Progenitor cell of endocrine pancreas (in vitro differentiated cells): ENCODE results near the gene KAZN. TPM values are rescaled to one million over a fixed set of nuclear protein-coding genes. Genes with fewer than 3 reads are reported as not detected.

Experiments
- DNase-seq: peaks from one replicate; pipeline ENCODE4 v3.0.0; 2021; ENCODE audit warnings: low spot score; ENCODE audit not compliant: unreplicated experiment
- H3K27ac Mint-ChIP-seq: 2 replicates; pipeline ENCODE4 v1.8.0; 2021; ENCODE audit warnings: mild to moderate bottlenecking, moderate library complexity, mixed read lengths
- H3K27me3 Mint-ChIP-seq: 2 replicates; pipeline ENCODE4 v1.8.0; 2021; ENCODE audit warnings: mixed read lengths
- H3K36me3 Mint-ChIP-seq: 2 replicates; pipeline ENCODE4 v1.8.0; 2022; ENCODE audit warnings: mixed read lengths; ENCODE audit not compliant: insufficient read depth
- H3K4me1 Mint-ChIP-seq: 2 replicates; pipeline ENCODE4 v1.8.0; 2021; ENCODE audit warnings: low read depth, mixed read lengths
- H3K4me3 Mint-ChIP-seq: 2 replicates; pipeline ENCODE4 v1.8.0; 2021; ENCODE audit warnings: low read depth, mild to moderate bottlenecking, moderate library complexity, mixed read lengths
- H3K9me3 Mint-ChIP-seq: 2 replicates; pipeline ENCODE4 v1.8.0; 2021; ENCODE audit warnings: low read depth, mixed read lengths
- total RNA-seq: library from RNA; stranded (reverse); gene quantifications from 2 replicates; pipeline ENCODE4 v1.2.1, GENCODE V29; 2021
- TF ChIP-seq, protein P1 (sequence below): fragments of 200-600 bp; sonication (generic); IDR thresholded peaks from one replicate; pipeline ENCODE4 v1.5.0; 2021; ENCODE audit warnings: antibody characterized with exemption, mild to moderate bottlenecking; ENCODE audit not compliant: unreplicated experiment

Gene KAZN
- total RNA-seq, 1 donor from 2014 or later = 12.9 TPM

DNA sequence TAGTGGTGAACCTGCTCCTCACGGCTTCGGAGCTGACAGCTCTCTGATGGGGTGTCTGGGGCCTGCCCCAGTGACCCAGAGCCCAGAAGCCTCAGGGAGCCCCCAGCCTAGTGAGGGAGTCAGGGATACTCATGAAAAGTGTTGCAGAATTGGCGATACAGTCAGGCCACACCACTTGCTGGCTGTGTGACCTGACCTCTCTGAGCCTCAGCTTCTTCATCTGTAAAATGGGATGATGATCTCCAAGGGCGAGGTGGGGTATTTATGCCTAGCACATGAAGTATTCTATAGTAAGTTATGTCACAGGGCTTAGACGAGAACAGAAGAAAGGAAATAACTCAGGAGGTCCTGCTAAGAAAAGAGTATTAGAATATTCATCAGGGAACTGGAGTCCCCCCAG, 556.7 kb downstream of the KAZN start:
- Mint-ChIP-seq H3K4me1 (peaks cover 28% of the 10 kb centered on the region), H3K4me3 (peak overlapping the region; percentile 55), H3K9me3 (no peaks in the 10 kb centered on the region), H3K36me3 (no peaks in the 10 kb centered on the region), H3K27me3 (peaks cover 25% of the 10 kb centered on the region), H3K27ac (no peak overlapping the region)
- no peak for DNase-seq
- TF ChIP-seq, protein P1, sequence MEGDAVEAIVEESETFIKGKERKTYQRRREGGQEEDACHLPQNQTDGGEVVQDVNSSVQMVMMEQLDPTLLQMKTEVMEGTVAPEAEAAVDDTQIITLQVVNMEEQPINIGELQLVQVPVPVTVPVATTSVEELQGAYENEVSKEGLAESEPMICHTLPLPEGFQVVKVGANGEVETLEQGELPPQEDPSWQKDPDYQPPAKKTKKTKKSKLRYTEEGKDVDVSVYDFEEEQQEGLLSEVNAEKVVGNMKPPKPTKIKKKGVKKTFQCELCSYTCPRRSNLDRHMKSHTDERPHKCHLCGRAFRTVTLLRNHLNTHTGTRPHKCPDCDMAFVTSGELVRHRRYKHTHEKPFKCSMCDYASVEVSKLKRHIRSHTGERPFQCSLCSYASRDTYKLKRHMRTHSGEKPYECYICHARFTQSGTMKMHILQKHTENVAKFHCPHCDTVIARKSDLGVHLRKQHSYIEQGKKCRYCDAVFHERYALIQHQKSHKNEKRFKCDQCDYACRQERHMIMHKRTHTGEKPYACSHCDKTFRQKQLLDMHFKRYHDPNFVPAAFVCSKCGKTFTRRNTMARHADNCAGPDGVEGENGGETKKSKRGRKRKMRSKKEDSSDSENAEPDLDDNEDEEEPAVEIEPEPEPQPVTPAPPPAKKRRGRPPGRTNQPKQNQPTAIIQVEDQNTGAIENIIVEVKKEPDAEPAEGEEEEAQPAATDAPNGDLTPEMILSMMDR = no peak

DNA sequence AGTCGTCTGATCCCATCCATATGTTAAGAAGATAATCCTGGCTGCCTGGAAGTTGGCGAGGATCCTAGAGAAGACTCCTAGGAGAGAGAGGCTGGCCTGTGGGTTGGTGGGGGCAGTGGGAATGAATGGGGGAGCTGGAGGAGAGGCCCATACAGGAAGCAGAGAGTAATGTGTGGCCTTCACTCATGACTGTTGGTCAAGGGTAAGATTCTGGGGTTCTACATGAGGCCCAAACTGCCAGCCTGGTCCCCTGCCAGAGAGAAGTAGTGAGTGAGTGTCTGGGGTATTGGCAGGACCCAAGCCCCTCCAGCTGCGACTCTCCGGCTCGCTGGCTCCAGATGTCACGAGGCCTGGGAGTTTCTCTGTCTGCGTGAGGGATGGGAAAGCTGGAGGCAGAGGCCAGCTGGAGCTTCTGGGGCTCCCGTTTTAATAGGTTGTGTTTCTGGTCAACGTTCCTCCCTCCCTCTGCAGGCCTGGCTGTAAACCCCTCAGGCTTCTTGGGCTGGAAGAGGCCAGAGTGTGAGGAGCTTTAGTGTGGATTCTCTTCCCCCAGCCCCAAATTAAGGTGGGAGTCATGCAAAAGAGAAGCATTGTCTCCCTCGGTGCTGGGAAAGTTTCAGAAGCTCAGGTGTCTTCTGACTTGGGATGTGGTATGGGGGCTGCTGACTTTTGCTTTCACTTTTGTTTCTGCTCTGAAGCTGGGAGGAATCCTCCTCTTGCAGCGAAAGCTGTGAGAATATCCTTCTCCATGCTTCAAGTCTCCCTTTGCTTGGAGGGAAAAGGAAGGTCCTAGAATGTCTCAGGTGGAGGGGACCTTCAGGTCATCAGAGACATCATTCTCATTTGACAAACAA, 557.6 kb downstream of the KAZN start:
- Mint-ChIP-seq H3K36me3 (peaks cover 2% of the 10 kb centered on the region), H3K27ac (peak overlapping the region; percentile 82), H3K4me1 (peaks cover 31% of the 10 kb centered on the region), H3K27me3 (peaks cover 16% of the 10 kb centered on the region), H3K4me3 (peak overlapping the region; percentile 55), H3K9me3 (no peaks in the 10 kb centered on the region)
- TF ChIP-seq, protein P1 = no peak
- DNase-seq = no peak

DNA sequence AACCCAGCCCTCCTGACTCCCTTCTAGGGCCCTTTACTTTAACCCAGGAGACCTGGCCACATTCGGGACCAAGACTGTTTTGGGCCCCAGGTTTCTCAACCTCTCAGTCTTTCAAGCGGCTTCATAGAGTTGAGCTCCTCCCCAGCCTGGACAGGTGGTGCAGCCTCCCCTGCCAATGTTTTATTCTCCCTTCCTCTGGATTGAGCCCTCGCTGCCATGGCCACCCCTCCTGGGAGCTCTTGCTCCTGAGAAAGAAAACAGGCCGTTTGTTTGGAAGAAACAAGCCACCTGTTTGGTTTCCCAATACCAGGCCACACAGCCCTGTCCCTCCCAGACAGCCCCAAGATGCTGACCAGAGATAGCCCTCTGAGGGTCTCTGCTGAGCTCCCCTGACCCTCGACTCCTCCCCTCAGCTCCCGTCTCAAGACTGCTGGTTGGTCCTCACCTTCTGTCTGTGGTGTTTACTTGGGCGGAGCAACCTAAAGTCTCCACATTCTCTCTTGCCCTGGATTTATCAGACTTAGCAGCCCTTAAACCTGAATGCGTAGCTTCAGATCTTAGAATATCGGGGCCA, 558.4 kb downstream of the KAZN start:
- TF ChIP-seq, protein P1 = no peak
- Mint-ChIP-seq H3K36me3 (peaks cover 2% of the 10 kb centered on the region), H3K27me3 (peaks cover 15% of the 10 kb centered on the region), H3K4me3 (peak overlapping the region; percentile 23), H3K4me1 (peaks cover 31% of the 10 kb centered on the region), H3K9me3 (no peaks in the 10 kb centered on the region), H3K27ac (peak overlapping the region; percentile 78)
- DNase-seq = no peak

DNA sequence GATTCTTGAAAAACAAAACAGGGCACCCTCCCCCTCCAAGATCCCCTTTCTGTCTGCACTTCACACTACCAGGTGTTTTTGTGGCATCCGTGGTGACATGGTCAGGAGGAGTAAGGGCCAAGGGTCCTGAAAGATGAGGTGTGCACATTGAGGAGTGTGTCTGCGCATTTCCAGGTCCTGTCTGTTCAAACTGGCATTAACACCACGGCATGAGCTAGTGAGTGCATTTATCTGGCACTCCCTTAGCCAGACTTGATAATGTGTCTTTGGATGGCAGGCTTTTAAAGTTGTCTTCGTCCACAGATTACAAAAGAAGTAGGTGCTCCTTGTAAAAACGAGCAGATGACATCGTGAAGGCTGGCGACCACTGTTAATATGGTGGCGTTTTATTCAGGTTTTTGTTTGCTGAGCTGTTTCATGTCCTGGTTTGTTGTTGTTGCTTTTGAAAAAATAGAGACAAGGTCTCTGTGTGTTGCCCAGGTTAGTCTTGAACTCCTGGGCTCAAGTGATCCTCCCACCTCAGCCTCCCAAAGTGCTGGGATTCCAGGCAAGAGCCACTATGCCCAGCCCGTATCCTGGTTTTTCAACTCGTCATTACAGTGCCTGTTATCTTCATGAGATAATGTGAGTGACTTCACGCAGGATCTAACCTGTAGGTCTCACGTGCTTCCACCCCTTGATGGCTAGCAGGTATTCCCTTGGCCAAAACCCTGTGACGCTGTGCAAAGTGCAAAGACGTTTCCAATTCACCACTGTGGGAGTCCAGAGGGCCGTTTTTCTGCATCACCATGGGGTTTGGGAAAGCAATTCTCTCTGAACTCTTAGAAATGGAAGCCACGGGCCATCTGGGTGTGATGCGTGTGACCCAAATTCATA, 559.3 kb downstream of the KAZN start:
- DNase-seq = no peak
- Mint-ChIP-seq H3K4me1 (peaks cover 27% of the 10 kb centered on the region), H3K27me3 (peaks cover 12% of the 10 kb centered on the region), H3K4me3 (no peak overlapping the region), H3K36me3 (peaks cover 2% of the 10 kb centered on the region), H3K27ac (no peak overlapping the region), H3K9me3 (peaks cover 1% of the 10 kb centered on the region)
- TF ChIP-seq, protein P1 = no peak
